Measurements from ENCODE around the gene GJD3. TPM values are rescaled to one million over a fixed set of nuclear protein-coding genes. Genes with fewer than 3 reads are reported as not detected.

Gene GJD3
- total RNA-seq, 4 donors from 2014 or later: 0.83 to 3.8 TPM; not detected in 2

- Histone ChIP-seq H3K27ac (peak overlapping the region; percentile 74 to 83), H3K9me3 (no peaks in the 10 kb centered on the region), H3K36me3 (no peaks in the 10 kb centered on the region), H3K27me3 (no peaks in the 10 kb centered on the region), H3K4me3 (no peak overlapping the region), H3K4me1 (peaks cover 37 to 52% of the 10 kb centered on the region in 2 donors)
- DNase-seq: no peak
- TF ChIP-seq CTCF (IDR thresholded peaks at IDR 0.05): no peak
- no peak for TF ChIP-seq POLR2A (IDR thresholded peaks at IDR 0.05)
- intact Hi-C loops (cut with DNase I; ENCODE audit: low total_unique reads): no loop called here
These were observed 28.9 kb downstream of the GJD3 start for GRCh38 chr17:40335620-40336019.

GRCh38 chr17:40333781-40334448 is 30.6 kb downstream of the GJD3 start:
- no peak for TF ChIP-seq POLR2A (IDR thresholded peaks at IDR 0.05)
- TF ChIP-seq CTCF (IDR thresholded peaks at IDR 0.05): no peak
- Histone ChIP-seq H3K4me3 (no peak overlapping the region), H3K27me3 (no peaks in the 10 kb centered on the region), H3K27ac (peak overlapping the region; percentile 74 to 83), H3K4me1 (peaks cover 39 to 55% of the 10 kb centered on the region in 2 donors), H3K36me3 (no peaks in the 10 kb centered on the region), H3K9me3 (no peaks in the 10 kb centered on the region)
- DNase-seq: no peak
- intact Hi-C loops (cut with DNase I; ENCODE audit: low total_unique reads): no loop called here

GRCh38 chr17:40331743-40332641 is 32.5 kb downstream of the GJD3 start:
- no peaks in the 10 kb centered on the region for H3K36me3 ChIP-seq
- peaks cover 39 to 67% of the 10 kb centered on the region in 2 donors for H3K4me1 ChIP-seq
- no peaks in the 10 kb centered on the region for H3K27me3 ChIP-seq
- H3K9me3 ChIP-seq: no peaks in the 10 kb centered on the region
- H3K27ac ChIP-seq: peak overlapping the region; percentile 74 to 83
- DNase-seq: peak; percentile 86 to 93
- TF ChIP-seq POLR2A (IDR thresholded peaks at IDR 0.05) (peak in 1 of 2 donors; percentile 21), CTCF (IDR thresholded peaks at IDR 0.05) (peak in 1 of 4 experiments; percentile 22)
- intact Hi-C loops (cut with DNase I; ENCODE audit: low total_unique reads): no loop called here
- H3K4me3 ChIP-seq: no peak overlapping the region

- peak in 1 of 2 donors; percentile 24 for DNase-seq
- Histone ChIP-seq H3K36me3 (no peaks in the 10 kb centered on the region), H3K9me3 (no peaks in the 10 kb centered on the region), H3K27me3 (no peaks in the 10 kb centered on the region), H3K27ac (peak overlapping the region; percentile 74 to 83), H3K4me1 (peaks cover 40 to 72% of the 10 kb centered on the region in 2 donors), H3K4me3 (no peak overlapping the region)
- intact Hi-C loops (cut with DNase I; ENCODE audit: low total_unique reads): no loop called here
- no peak for TF ChIP-seq CTCF (IDR thresholded peaks at IDR 0.05)
- no peak for TF ChIP-seq POLR2A (IDR thresholded peaks at IDR 0.05)
These were observed 33.6 kb downstream of the GJD3 start for GRCh38 chr17:40330850-40331470.

All from uterus (tissue), 4 donors.